OCI-LY7 (cell line): ENCODE measurements around the gene TMEM97. TPM values are rescaled to one million over a fixed set of nuclear protein-coding genes. Genes with fewer than 3 reads are reported as not detected.

Experiments
- BruUV-seq: library from RNA; stranded (reverse); fragments of 400-500 nt; replicated peaks from 2 replicates; lab custom pipeline; 2021; lab: Mats Ljungman, UMichigan
- CTCF ChIA-PET: fragments of 300-600 bp; sonication (Branson Sonifier 250); formaldehyde crosslinking; loops from one replicate; lab custom pipeline; 2022; ENCODE audit warnings: antibody characterized with exemption; ENCODE audit not compliant: unreplicated experiment; lab: Charles Lee
- POLR2A ChIA-PET: fragments of 300-600 bp; sonication (Branson Sonifier 250); formaldehyde crosslinking; loops from one replicate; lab custom pipeline; 2022; ENCODE audit warnings: antibody characterized with exemption; lab: Charles Lee
- DNase-seq: peaks from one replicate; pipeline ENCODE4 v3.0.0-alpha.2; 2015; ENCODE audit warnings: low spot score
- H2AFZ ChIP-seq: fragments of 200-600 bp; sonication (generic), shearing (Covaris generic); 2 replicates; pipeline ENCODE4 v1.6.1; 2014; ENCODE audit warnings: mild to moderate bottlenecking, antibody characterized with exemption, low read length, moderate library complexity
- H3K27ac ChIP-seq: fragments of 200-600 bp; sonication (generic); 2 replicates; pipeline ENCODE4 v1.5.1; 2014; ENCODE audit warnings: mixed run types, low read depth, mild to moderate bottlenecking, moderate library complexity, low read length, inconsistent platforms; ENCODE audit not compliant: poor library complexity, severe bottlenecking
- H3K36me3 ChIP-seq: fragments of 200-600 bp; sonication (generic); 2 replicates; pipeline ENCODE4 v1.6.1; 2014; ENCODE audit warnings: mild to moderate bottlenecking, antibody characterized with exemption, low read length, moderate library complexity, mixed read lengths; ENCODE audit not compliant: insufficient read depth
- H3K4me1 ChIP-seq: fragments of 200-600 bp; sonication (generic); 2 replicates; pipeline ENCODE4 v1.5.1; 2014; ENCODE audit warnings: mild to moderate bottlenecking, low read length; ENCODE audit not compliant: insufficient read depth, poor library complexity, severe bottlenecking
- H3K4me2 ChIP-seq: fragments of 200-600 bp; sonication (generic); 2 replicates; pipeline ENCODE4 v1.6.1; 2014; ENCODE audit warnings: mild to moderate bottlenecking, low read length
- H3K4me3 ChIP-seq: fragments of 200-600 bp; sonication (generic); 2 replicates; pipeline ENCODE4 v1.5.1; 2014; ENCODE audit warnings: mild to moderate bottlenecking, low read depth, low read length; ENCODE audit not compliant: poor library complexity, severe bottlenecking
- H3K79me2 ChIP-seq: fragments of 200-600 bp; sonication (generic); 2 replicates; pipeline ENCODE4 v1.6.1; 2016; ENCODE audit warnings: low read depth, mild to moderate bottlenecking, low read length, moderate library complexity, mixed read lengths; ENCODE audit not compliant: insufficient read depth
- H3K9me2 ChIP-seq: fragments of 200-600 bp; sonication (generic); 2 replicates; pipeline ENCODE4 v1.6.1; 2016; ENCODE audit warnings: mild to moderate bottlenecking, low read length, mixed read lengths; ENCODE audit not compliant: insufficient read depth
- H3K9me3 ChIP-seq: fragments of 200-600 bp; sonication (generic); 2 replicates; pipeline ENCODE4 v1.6.1; 2014; ENCODE audit warnings: mild to moderate bottlenecking, mixed run types, low read length, mixed read lengths
- H4K20me1 ChIP-seq: fragments of 200-600 bp; sonication (generic); 2 replicates; pipeline ENCODE4 v1.6.1; 2014; ENCODE audit warnings: mild to moderate bottlenecking, antibody characterized with exemption, low read length, moderate library complexity, mixed read lengths; ENCODE audit not compliant: insufficient read depth
- CTCF ChIP-seq: fragments of 200-600 bp; sonication (generic); conservative IDR thresholded peaks from 2 replicates; pipeline ENCODE4 v1.5.1; 2014; ENCODE audit warnings: mild to moderate bottlenecking, antibody characterized with exemption, low read length, moderate library complexity, mixed read lengths
- EZH2phosphoT487 ChIP-seq: fragments of 200-600 bp; sonication (generic); IDR thresholded peaks from 2 replicates; pipeline ENCODE4 v1.6.1; 2018; ENCODE audit warnings: low read depth, borderline replicate concordance, mild to moderate bottlenecking, mixed run types, antibody characterized with exemption, low read length, moderate library complexity, mixed read lengths
- intact Hi-C: fragments of 100-400 bp; cut with micrococcal nuclease; formaldehyde crosslinking; loops from one replicate; pipeline ENCODE4 v1.10.0; 2022; ENCODE audit not compliant: unreplicated experiment
- total RNA-seq, 2 experiments: library from RNA; depleted of rRNA in 1 of 2; stranded (reverse); fragments of >200 nt in 1 of 2; shearing (Covaris generic) in 1 of 2; gene quantifications; 2 replicates each; pipeline ENCODE4 v1.2.3, GENCODE V29; 2014 to 2022

Gene TMEM97
- total RNA-seq, 2 experiments from 2014 or later = 65.7 to 69.6 TPM

GRCh38 chr17:28306954-28307401 is 12.0 kb upstream of the TMEM97 start:
- CTCF ChIA-PET = no interaction called here
- no TSS peak for BruUV-seq

GRCh38 chr17:28313841-28314240 is 5.2 kb upstream of the TMEM97 start:
- no peak overlapping the region for H2AFZ ChIP-seq
- BruUV-seq = no TSS peak
- intact Hi-C loops = no loop called here
- CTCF ChIA-PET = no interaction called here
- TF ChIP-seq EZH2phosphoT487 (no peak), CTCF (no peak)
- no peaks in the 10 kb centered on the region for H4K20me1 ChIP-seq
- no peaks in the 10 kb centered on the region for H3K9me3 ChIP-seq
- POLR2A ChIA-PET = no interaction called here
- no peak overlapping the region for H3K4me3 ChIP-seq
- H3K79me2 ChIP-seq = no peaks in the 10 kb centered on the region
- H3K27ac ChIP-seq = no peak overlapping the region
- H3K4me1 ChIP-seq = peaks cover 9% of the 10 kb centered on the region
- H3K9me2 ChIP-seq = no peaks in the 10 kb centered on the region
- no peak overlapping the region for H3K4me2 ChIP-seq
- no peaks in the 10 kb centered on the region for H3K36me3 ChIP-seq
- no peak for DNase-seq

More at GRCh38 chr17:28306954-28307401, 12.0 kb upstream of the TMEM97 start:
- Histone ChIP-seq H3K79me2 (no peaks in the 10 kb centered on the region), H3K9me3 (no peaks in the 10 kb centered on the region), H2AFZ (no peak overlapping the region), H4K20me1 (no peaks in the 10 kb centered on the region), H3K4me2 (no peak overlapping the region), H3K36me3 (no peaks in the 10 kb centered on the region), H3K9me2 (no peaks in the 10 kb centered on the region), H3K4me3 (no peak overlapping the region), H3K4me1 (no peaks in the 10 kb centered on the region), H3K27ac (no peak overlapping the region)
- POLR2A ChIA-PET = no interaction called here
- TF ChIP-seq EZH2phosphoT487 (no peak), CTCF (no peak)
- intact Hi-C loops = no loop called here
- no peak for DNase-seq

GRCh38 chr17:28315846-28316705 is 2.9 kb upstream of the TMEM97 start:
- ChIA-PET POLR2A (no interaction called here), CTCF (no interaction called here)
- H3K9me2 ChIP-seq = no peaks in the 10 kb centered on the region
- H3K4me2 ChIP-seq = no peak overlapping the region
- TF ChIP-seq EZH2phosphoT487 (no peak), CTCF (no peak)
- no peak for DNase-seq
- no peaks in the 10 kb centered on the region for H3K9me3 ChIP-seq
- BruUV-seq = no TSS peak
- H4K20me1 ChIP-seq = no peaks in the 10 kb centered on the region
- intact Hi-C loops = no loop called here
- H3K4me3 ChIP-seq = no peak overlapping the region
- peaks cover 10% of the 10 kb centered on the region; the same call in 1 of the 2 replicates for H3K36me3 ChIP-seq
- no peak overlapping the region for H2AFZ ChIP-seq
- peaks cover 19% of the 10 kb centered on the region for H3K79me2 ChIP-seq
- H3K27ac ChIP-seq = no peak overlapping the region
- H3K4me1 ChIP-seq = peaks cover 19% of the 10 kb centered on the region
